ENCODE data around the gene SLC13A1. TPM values are rescaled to one million over a fixed set of nuclear protein-coding genes. Genes with fewer than 3 reads are reported as not detected.
A peak's percentile ranks its signal among the peaks of the same experiment; 100 is the strongest.
"Not testable (repeated sequence)": the region's sequence is repeated elsewhere in the genome, so short reads cannot be mapped to it uniquely, and the experiment has no call there.

The SLC13A1 gene
- total and polyA plus RNA-seq, 4 donors, result not detected

- 87 to 90% methylated on average over 6 of the region's 6 CpGs for WGBS, 2 donors
- H3K4me3 ChIP-seq (ENCODE audit: low read length in 2 of 2); DNase-seq; H3K36me3 ChIP-seq (ENCODE audit: control insufficient read depth in 1 of 2, insufficient read depth in 2 of 2, low read length in 1 of 2); H3K27me3 ChIP-seq (ENCODE audit: control insufficient read depth in 1 of 2, insufficient read depth in 2 of 2, low read length in 1 of 2); ATAC-seq (ENCODE audit: low FRiP score); H3K9me3 ChIP-seq (ENCODE audit: control insufficient read depth, low read length); H3K27ac ChIP-seq (ENCODE audit: low read depth in 1 of 2, low read length in 2 of 2); H3K4me1 ChIP-seq (ENCODE audit: control insufficient read depth in 1 of 2, insufficient read depth in 2 of 2, low read length in 2 of 2); intact Hi-C loops (cut with DNase I): not testable (repeated sequence)
These were observed 27.9 kb upstream of the SLC13A1 start for GRCh38 chr7:123227666-123228065.

GRCh38 chr7:123220396-123220795, 20.6 kb upstream of the SLC13A1 start:
- no peak overlapping the region for H3K27ac ChIP-seq (ENCODE audit: low read depth in 1 of 2, low read length in 2 of 2)
- no peak overlapping the region for H3K4me3 ChIP-seq (ENCODE audit: low read length in 2 of 2)
- intact Hi-C loops (cut with DNase I), result no loop called here
- H3K4me1 ChIP-seq (ENCODE audit: control insufficient read depth in 1 of 2, insufficient read depth in 2 of 2, low read length in 2 of 2), result no peaks in the 10 kb centered on the region
- no peaks in the 10 kb centered on the region for H3K36me3 ChIP-seq (ENCODE audit: control insufficient read depth in 1 of 2, insufficient read depth in 2 of 2, low read length in 1 of 2)
- ATAC-seq (ENCODE audit: low FRiP score), result no peak
- DNase-seq, result no peak
- H3K27me3 ChIP-seq (ENCODE audit: control insufficient read depth in 1 of 2, insufficient read depth in 2 of 2, low read length in 1 of 2), result no peaks in the 10 kb centered on the region
- WGBS, 2 donors, result 5 to 7% methylated on average over 1 of the region's 1 CpG
- H3K9me3 ChIP-seq (ENCODE audit: control insufficient read depth, low read length), result peaks cover under 1% of the 10 kb centered on the region

GRCh38 chr7:123218866-123219265, 19.1 kb upstream of the SLC13A1 start:
- Histone ChIP-seq H3K27ac (ENCODE audit: low read depth in 1 of 2, low read length in 2 of 2) (no peak overlapping the region), H3K27me3 (ENCODE audit: control insufficient read depth in 1 of 2, insufficient read depth in 2 of 2, low read length in 1 of 2) (no peaks in the 10 kb centered on the region), H3K36me3 (ENCODE audit: control insufficient read depth in 1 of 2, insufficient read depth in 2 of 2, low read length in 1 of 2) (no peaks in the 10 kb centered on the region), H3K4me1 (ENCODE audit: control insufficient read depth in 1 of 2, insufficient read depth in 2 of 2, low read length in 2 of 2) (no peaks in the 10 kb centered on the region), H3K9me3 (ENCODE audit: control insufficient read depth, low read length) (peaks cover 5% of the 10 kb centered on the region), H3K4me3 (ENCODE audit: low read length in 2 of 2) (no peak overlapping the region)
- intact Hi-C loops (cut with DNase I), result no loop called here
- ATAC-seq (ENCODE audit: low FRiP score) (no peak), DNase-seq (no peak)
- WGBS, 2 donors, result 21 to 27% methylated on average over 2 of the region's 2 CpGs

- H3K9me3 ChIP-seq (ENCODE audit: control insufficient read depth, low read length), result peaks cover 5% of the 10 kb centered on the region
- 88 to 92% methylated on average over 1 of the region's 1 CpG for WGBS, 2 donors
- no peak overlapping the region for H3K4me3 ChIP-seq (ENCODE audit: low read length in 2 of 2)
- DNase-seq, result no peak
- no peaks in the 10 kb centered on the region for H3K36me3 ChIP-seq (ENCODE audit: control insufficient read depth in 1 of 2, insufficient read depth in 2 of 2, low read length in 1 of 2)
- no peaks in the 10 kb centered on the region for H3K4me1 ChIP-seq (ENCODE audit: control insufficient read depth in 1 of 2, insufficient read depth in 2 of 2, low read length in 2 of 2)
- H3K27ac ChIP-seq (ENCODE audit: low read depth in 1 of 2, low read length in 2 of 2), result no peak overlapping the region
- intact Hi-C loops (cut with DNase I), result no loop called here
- ATAC-seq (ENCODE audit: low FRiP score), result no peak
- no peaks in the 10 kb centered on the region for H3K27me3 ChIP-seq (ENCODE audit: control insufficient read depth in 1 of 2, insufficient read depth in 2 of 2, low read length in 1 of 2)
These were observed 17.1 kb upstream of the SLC13A1 start for GRCh38 chr7:123216825-123217224.

- WGBS, 2 donors, result 85 to 89% methylated on average over 4 of the region's 4 CpGs
- Histone ChIP-seq H3K4me3 (ENCODE audit: low read length in 2 of 2) (no peak overlapping the region), H3K4me1 (ENCODE audit: control insufficient read depth in 1 of 2, insufficient read depth in 2 of 2, low read length in 2 of 2) (no peaks in the 10 kb centered on the region), H3K36me3 (ENCODE audit: control insufficient read depth in 1 of 2, insufficient read depth in 2 of 2, low read length in 1 of 2) (no peaks in the 10 kb centered on the region), H3K9me3 (ENCODE audit: control insufficient read depth, low read length) (peaks cover 6% of the 10 kb centered on the region), H3K27ac (ENCODE audit: low read depth in 1 of 2, low read length in 2 of 2) (no peak overlapping the region), H3K27me3 (ENCODE audit: control insufficient read depth in 1 of 2, insufficient read depth in 2 of 2, low read length in 1 of 2) (no peaks in the 10 kb centered on the region)
- no peak for ATAC-seq (ENCODE audit: low FRiP score)
- intact Hi-C loops (cut with DNase I), result no loop called here
- no peak for DNase-seq
These were observed 15.6 kb upstream of the SLC13A1 start for GRCh38 chr7:123215350-123215749.

GRCh38 chr7:123211545-123211944, 11.8 kb upstream of the SLC13A1 start:
- H3K4me1 ChIP-seq (ENCODE audit: control insufficient read depth in 1 of 2, insufficient read depth in 2 of 2, low read length in 2 of 2), result no peaks in the 10 kb centered on the region
- no peak overlapping the region for H3K4me3 ChIP-seq (ENCODE audit: low read length in 2 of 2)
- intact Hi-C loops (cut with DNase I), result no loop called here
- ATAC-seq (ENCODE audit: low FRiP score), result no peak
- peaks cover 6% of the 10 kb centered on the region for H3K9me3 ChIP-seq (ENCODE audit: control insufficient read depth, low read length)
- no peak overlapping the region for H3K27ac ChIP-seq (ENCODE audit: low read depth in 1 of 2, low read length in 2 of 2)
- no peak for DNase-seq
- 91 to 93% methylated on average over 2 of the region's 2 CpGs for WGBS, 2 donors
- no peaks in the 10 kb centered on the region for H3K27me3 ChIP-seq (ENCODE audit: control insufficient read depth in 1 of 2, insufficient read depth in 2 of 2, low read length in 1 of 2)
- H3K36me3 ChIP-seq (ENCODE audit: control insufficient read depth in 1 of 2, insufficient read depth in 2 of 2, low read length in 1 of 2), result no peaks in the 10 kb centered on the region

GRCh38 chr7:123210986-123211385, 11.2 kb upstream of the SLC13A1 start:
- WGBS, 2 donors, result 76 to 78% methylated on average over 5 of the region's 5 CpGs

GRCh38 chr7:123209786-123210185, 10.0 kb upstream of the SLC13A1 start:
- intact Hi-C loops (cut with DNase I), result no loop called here
- H3K36me3 ChIP-seq (ENCODE audit: control insufficient read depth in 1 of 2, insufficient read depth in 2 of 2, low read length in 1 of 2), result no peaks in the 10 kb centered on the region
- H3K4me3 ChIP-seq (ENCODE audit: low read length in 2 of 2), result no peak overlapping the region
- H3K27me3 ChIP-seq (ENCODE audit: control insufficient read depth in 1 of 2, insufficient read depth in 2 of 2, low read length in 1 of 2), result no peaks in the 10 kb centered on the region
- 17 to 29% methylated on average over 3 of the region's 3 CpGs for WGBS, 2 donors
- no peaks in the 10 kb centered on the region for H3K4me1 ChIP-seq (ENCODE audit: control insufficient read depth in 1 of 2, insufficient read depth in 2 of 2, low read length in 2 of 2)
- DNase-seq, result no peak
- no peak for ATAC-seq (ENCODE audit: low FRiP score)
- peaks cover 1% of the 10 kb centered on the region for H3K9me3 ChIP-seq (ENCODE audit: control insufficient read depth, low read length)
- no peak overlapping the region for H3K27ac ChIP-seq (ENCODE audit: low read depth in 1 of 2, low read length in 2 of 2)

More at GRCh38 chr7:123210986-123211385, 11.2 kb upstream of the SLC13A1 start:
- Histone ChIP-seq H3K4me3 (ENCODE audit: low read length in 2 of 2) (no peak overlapping the region), H3K27me3 (ENCODE audit: control insufficient read depth in 1 of 2, insufficient read depth in 2 of 2, low read length in 1 of 2) (no peaks in the 10 kb centered on the region), H3K9me3 (ENCODE audit: control insufficient read depth, low read length) (peaks cover 6% of the 10 kb centered on the region), H3K27ac (ENCODE audit: low read depth in 1 of 2, low read length in 2 of 2) (no peak overlapping the region), H3K4me1 (ENCODE audit: control insufficient read depth in 1 of 2, insufficient read depth in 2 of 2, low read length in 2 of 2) (no peaks in the 10 kb centered on the region), H3K36me3 (ENCODE audit: control insufficient read depth in 1 of 2, insufficient read depth in 2 of 2, low read length in 1 of 2) (no peaks in the 10 kb centered on the region)
- DNase-seq (no peak), ATAC-seq (ENCODE audit: low FRiP score) (no peak)
- intact Hi-C loops (cut with DNase I), result no loop called here

- intact Hi-C loops (cut with DNase I), result no loop called here
- peak; percentile 36 for ATAC-seq (ENCODE audit: low FRiP score)
- 45 to 46% methylated on average over 3 of the region's 3 CpGs for WGBS, 2 donors
- Histone ChIP-seq H3K27me3 (ENCODE audit: control insufficient read depth in 1 of 2, insufficient read depth in 2 of 2, low read length in 1 of 2) (no peaks in the 10 kb centered on the region), H3K4me3 (ENCODE audit: low read length in 2 of 2) (no peak overlapping the region), H3K9me3 (ENCODE audit: control insufficient read depth, low read length) (peaks cover 1% of the 10 kb centered on the region), H3K4me1 (ENCODE audit: control insufficient read depth in 1 of 2, insufficient read depth in 2 of 2, low read length in 2 of 2) (no peaks in the 10 kb centered on the region), H3K36me3 (ENCODE audit: control insufficient read depth in 1 of 2, insufficient read depth in 2 of 2, low read length in 1 of 2) (no peaks in the 10 kb centered on the region), H3K27ac (ENCODE audit: low read depth in 1 of 2, low read length in 2 of 2) (no peak overlapping the region)
- DNase-seq, result no peak
These were observed 9.0 kb upstream of the SLC13A1 start for GRCh38 chr7:123208793-123209192.

Measured in aorta (tissue), 5 donors.